Mammary epithelial cell (primary cell): ENCODE data around the gene KCNIP4.

Experiments used
- EZH2 ChIP-seq: IDR thresholded peaks from 2 replicates; pipeline ENCODE4 v1.6.1; 2012; ENCODE audit warnings: low read length, inconsistent platforms, borderline replicate concordance
- TF ChIP-seq, protein P1 (sequence below), 2 donors: IDR thresholded peaks in 1 of 2; conservative IDR thresholded peaks in 1 of 2; 2 replicates each; pipeline ENCODE4 v1.5.1; 2011 to 2012; ENCODE audit warnings: inconsistent platforms in 2 of 2, low read length in 2 of 2, mild to moderate bottlenecking in 2 of 2, control low read depth in 1 of 2, low read depth in 1 of 2; ENCODE audit not compliant: insufficient read depth in 1 of 2; ENCODE audit errors: extremely low read depth in 1 of 2

GRCh38 chr4:20752641-20753040 lies 1195.9 kb downstream of the KCNIP4 start:
- TF ChIP-seq, protein P1, sequence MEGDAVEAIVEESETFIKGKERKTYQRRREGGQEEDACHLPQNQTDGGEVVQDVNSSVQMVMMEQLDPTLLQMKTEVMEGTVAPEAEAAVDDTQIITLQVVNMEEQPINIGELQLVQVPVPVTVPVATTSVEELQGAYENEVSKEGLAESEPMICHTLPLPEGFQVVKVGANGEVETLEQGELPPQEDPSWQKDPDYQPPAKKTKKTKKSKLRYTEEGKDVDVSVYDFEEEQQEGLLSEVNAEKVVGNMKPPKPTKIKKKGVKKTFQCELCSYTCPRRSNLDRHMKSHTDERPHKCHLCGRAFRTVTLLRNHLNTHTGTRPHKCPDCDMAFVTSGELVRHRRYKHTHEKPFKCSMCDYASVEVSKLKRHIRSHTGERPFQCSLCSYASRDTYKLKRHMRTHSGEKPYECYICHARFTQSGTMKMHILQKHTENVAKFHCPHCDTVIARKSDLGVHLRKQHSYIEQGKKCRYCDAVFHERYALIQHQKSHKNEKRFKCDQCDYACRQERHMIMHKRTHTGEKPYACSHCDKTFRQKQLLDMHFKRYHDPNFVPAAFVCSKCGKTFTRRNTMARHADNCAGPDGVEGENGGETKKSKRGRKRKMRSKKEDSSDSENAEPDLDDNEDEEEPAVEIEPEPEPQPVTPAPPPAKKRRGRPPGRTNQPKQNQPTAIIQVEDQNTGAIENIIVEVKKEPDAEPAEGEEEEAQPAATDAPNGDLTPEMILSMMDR (conservative IDR thresholded peaks at IDR 0.05 in 1 of 2, IDR thresholded peaks at IDR 0.05 in 1 of 2; ENCODE audit: extremely low read depth in 1 of 2, insufficient read depth in 1 of 2, low read depth in 1 of 2, low read length in 2 of 2) = no peak
- no peak for TF ChIP-seq EZH2
